Tongue (tissue), 2 donors: Measurements from ENCODE around the gene ZBTB40. TPM values are rescaled to one million over a fixed set of nuclear protein-coding genes. Genes with fewer than 3 reads are reported as not detected.

Experiments
- DNase-seq: peaks from one replicate; pipeline ENCODE4 v3.0.0-alpha.2; 2015
- total RNA-seq: library from RNA; depleted of rRNA; stranded (reverse); fragments of >200 nt; gene quantifications from one replicate; pipeline ENCODE4 v1.2.3, GENCODE V29; 2014

Gene ZBTB40
- total RNA-seq, 1 donor from 2014 or later: 12.9 TPM

DNA sequence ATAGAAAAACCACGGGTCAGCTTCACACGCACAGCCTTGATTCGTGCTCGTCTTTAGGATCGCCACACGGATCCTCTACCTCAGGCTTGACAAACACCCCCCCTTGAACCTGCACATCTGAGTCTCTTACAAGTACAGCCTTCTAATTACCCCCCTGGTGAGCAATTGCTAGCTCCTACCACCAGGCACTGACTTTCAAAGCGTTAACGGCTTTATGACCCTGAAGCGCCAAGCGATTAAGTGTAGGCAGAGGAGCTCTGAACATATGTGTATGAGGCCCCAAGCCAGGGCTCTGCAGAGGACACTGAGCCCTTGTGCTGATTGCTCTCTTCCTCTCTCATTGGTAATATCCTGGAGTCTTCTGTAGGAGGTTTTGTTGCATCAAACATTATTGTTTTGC lies 55.9 kb downstream of the ZBTB40 start:
- no peak for DNase-seq

- no peak for DNase-seq
Observed at GRCh38 chr1:22508329-22508728, 56.7 kb downstream of the ZBTB40 start.

GRCh38 chr1:22508991-22509390 lies 57.3 kb downstream of the ZBTB40 start:
- DNase-seq: no peak

- DNase-seq: no peak
Observed at GRCh38 chr1:22509815-22510214, 58.2 kb downstream of the ZBTB40 start.

DNA sequence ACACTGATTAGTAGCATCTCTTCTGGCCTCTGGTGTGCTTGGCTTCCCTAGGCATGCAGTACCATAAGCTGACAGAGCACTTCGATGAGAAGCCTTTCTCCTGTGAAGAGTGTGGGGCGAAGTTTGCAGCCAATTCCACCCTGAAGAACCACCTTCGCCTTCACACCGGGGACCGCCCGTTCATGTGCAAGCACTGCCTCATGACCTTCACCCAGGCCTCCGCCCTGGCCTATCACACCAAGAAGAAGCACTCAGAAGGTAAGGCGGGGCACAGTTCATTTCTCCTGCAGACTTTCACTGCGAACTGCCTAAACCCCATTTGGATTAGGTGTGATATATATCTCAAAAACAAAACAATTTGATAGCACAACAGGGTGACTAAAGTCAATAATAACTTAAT lies 61.2 kb downstream of the ZBTB40 start:
- no peak for DNase-seq

- no peak for DNase-seq
Observed at GRCh38 chr1:22516906-22517571, 65.4 kb downstream of the ZBTB40 start.

- DNase-seq: no peak
Observed at GRCh38 chr1:22517956-22518355, 66.3 kb downstream of the ZBTB40 start.

- DNase-seq: peak; percentile 54
Observed at GRCh38 chr1:22518379-22518778, 66.7 kb downstream of the ZBTB40 start.

GRCh38 chr1:22520871-22521270 lies 69.2 kb downstream of the ZBTB40 start:
- no peak for DNase-seq

DNA sequence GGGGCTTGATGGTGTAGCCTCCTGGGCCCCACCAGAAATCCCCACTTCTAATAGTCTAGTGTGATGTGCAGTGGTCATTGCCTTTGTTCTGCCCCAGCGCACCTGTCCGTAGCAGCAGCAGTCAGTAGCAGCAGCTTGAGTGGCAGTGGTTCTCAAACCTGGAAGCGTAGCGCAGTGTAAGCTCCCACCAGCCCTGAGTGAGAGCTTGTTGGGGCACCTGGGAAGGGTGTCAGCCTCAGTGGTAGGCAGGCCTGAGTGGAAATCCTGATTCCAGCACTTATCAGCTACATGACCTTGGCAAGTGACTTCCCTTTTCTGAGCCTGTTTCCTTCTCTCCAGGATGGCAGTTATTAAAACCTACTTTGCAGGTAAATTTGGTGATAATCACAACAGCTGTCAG lies 70.0 kb downstream of the ZBTB40 start:
- no peak for DNase-seq

DNA sequence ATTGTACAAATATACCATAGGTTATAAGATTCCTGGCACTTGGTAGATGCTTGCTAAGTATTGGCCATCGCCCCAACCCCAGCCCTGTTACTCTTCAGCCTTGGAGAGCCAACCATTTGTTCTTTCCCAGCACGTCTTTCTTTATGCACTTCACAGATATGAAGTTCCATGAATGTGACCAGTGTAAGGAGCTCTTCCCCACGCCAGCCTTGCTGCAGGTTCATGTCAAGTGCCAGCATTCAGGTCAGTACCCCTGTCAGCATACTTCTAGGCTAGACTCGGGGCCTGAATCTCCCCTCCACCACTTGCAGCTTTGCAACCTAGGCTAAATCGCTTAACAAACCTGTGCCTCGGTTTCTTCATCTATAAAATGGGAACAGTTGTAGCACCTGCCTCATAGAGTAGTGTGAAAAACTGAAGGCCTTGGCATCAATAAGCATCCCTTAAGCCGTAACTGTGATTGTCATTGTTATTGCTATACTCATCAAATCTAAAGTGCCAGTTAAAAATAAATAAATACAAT lies 70.6 kb downstream of the ZBTB40 start:
- DNase-seq: no peak

- DNase-seq: no peak
Observed at GRCh38 chr1:22524481-22524880, 72.8 kb downstream of the ZBTB40 start.

DNA sequence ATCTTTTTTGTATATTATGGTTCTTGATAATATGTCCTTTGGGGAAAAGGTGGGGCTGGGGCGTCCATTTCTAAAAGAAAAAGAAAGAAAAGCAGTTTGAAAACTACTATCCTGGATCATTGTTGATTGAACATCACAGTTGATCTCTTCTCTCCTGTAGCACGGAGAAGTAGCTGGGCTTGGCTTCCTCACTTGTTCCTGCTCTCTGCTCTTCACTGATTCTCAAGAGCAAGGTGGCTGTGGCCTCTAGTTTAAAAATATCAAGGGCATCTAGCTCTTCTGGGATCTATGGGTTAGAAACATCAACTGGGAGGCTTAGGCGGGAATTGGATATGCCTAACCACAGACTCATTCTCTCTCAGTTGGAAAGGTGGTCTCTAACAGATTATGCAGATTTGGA lies 73.6 kb downstream of the ZBTB40 start:
- no peak for DNase-seq

DNA sequence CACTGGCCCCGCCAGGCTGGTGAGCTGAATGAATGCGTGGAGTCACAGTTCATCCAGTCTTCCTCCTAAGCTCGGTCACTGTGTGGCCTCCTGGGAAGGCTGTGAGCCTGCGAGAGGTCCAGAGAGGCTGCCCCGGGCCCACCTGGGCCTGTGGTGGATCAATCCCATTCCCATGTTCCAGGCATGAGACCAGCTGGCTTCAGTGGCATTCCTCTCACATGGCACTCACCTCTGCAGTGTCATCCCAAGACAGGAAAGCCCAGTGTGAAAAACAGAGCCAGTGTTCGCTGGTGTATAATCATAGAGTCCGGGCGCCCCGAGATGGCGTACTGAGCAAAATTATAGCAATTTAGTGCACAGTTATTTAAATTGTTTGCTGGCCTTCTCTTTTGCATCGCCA lies 74.0 kb downstream of the ZBTB40 start:
- DNase-seq: no peak

DNA sequence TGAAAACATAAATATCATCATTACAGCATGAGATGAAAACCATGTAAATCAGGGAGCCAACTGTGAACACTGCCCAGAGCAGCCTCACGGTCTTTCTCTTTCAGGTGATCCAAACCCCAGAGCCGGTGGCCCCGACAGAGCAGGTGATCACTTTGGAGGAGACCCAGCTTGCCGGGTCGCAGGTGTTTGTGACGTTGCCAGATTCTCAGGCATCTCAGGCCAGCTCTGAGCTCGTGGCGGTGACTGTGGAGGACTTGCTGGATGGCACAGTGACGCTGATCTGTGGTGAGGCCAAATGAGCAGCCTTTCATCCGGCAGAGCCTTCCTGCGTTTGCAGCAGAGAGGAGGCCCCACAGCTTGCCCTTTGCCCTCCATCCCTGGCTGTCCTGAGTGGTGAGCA lies 74.4 kb downstream of the ZBTB40 start:
- DNase-seq: no peak

DNA sequence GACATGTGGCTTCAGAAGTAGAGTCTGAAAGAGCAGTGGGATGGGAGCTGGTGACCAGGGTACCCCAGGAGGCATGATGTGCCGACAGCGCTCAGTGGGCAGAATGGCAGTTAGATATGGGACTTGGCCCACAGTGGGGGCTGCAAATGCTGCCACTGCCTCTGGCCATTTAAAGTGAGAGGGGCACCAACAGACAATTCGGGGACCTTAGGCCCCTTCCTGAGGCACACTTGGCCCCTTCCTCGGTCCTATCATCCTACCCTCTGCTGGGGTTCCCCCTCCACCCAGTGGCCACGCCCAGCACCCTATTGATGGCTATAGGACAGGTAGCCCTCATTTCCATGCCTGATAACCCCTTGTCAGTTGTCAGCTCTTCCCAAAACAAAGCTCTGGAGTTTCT lies 75.0 kb downstream of the ZBTB40 start:
- no peak for DNase-seq

DNA sequence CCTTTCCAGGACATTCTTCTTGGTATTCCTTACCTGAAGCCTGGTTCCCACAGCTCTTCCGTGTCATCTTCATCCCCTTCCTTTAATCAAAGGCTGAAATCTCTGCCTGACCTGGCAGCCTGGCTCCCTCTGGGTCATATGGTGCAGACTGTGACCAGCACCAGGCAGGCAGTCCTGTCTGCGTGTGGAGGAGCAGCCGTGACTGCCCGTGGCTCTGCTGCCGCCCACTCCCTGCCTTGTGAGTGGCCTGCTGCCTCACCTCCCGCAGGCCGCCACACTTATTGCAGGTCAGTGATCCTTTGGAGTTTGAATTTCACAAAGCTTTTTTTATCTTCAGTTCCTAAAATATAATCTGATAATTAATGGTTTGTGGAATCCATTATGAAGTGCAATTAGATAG lies 75.5 kb downstream of the ZBTB40 start:
- DNase-seq: no peak

DNA sequence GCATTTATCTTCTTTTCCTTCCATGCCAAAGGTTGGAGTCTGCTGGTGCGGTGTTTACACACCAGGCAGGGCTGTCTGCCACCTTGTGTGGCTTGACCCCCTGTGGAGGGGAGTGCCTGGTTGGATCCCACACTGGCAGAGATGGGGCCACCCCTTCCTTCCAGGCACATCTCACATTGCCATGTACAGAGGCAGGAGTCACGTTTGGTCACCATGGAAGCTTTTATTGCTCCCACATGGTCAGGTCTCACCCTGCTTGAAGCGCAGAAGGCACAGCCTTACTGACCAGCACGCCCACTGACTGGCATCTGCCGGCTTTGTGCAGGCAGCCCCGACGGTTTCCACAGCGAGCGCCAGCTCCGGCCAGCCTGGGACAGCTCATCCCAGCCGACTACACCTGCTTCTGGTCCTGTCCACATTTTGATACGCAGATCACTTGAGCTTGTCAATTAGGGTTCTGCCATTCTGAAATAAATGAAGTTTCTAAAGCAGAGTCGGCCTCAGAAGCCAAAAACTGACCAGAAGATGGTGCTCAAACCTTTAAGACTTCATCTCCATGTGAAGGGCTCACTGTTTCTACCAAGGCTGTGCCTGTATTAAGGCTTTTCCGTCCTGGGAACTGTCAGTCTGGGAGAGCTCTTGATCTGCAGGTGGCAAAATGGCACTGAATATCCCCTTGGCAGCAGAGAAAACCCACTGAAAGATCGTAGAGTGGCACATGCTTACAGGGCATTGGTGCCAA lies 76.1 kb downstream of the ZBTB40 start:
- peak; percentile 70 for DNase-seq

GRCh38 chr1:22528451-22528850 lies 76.8 kb downstream of the ZBTB40 start:
- DNase-seq: no peak

GRCh38 chr1:22529901-22530621 lies 78.4 kb downstream of the ZBTB40 start:
- peak; percentile 94 for DNase-seq

DNA sequence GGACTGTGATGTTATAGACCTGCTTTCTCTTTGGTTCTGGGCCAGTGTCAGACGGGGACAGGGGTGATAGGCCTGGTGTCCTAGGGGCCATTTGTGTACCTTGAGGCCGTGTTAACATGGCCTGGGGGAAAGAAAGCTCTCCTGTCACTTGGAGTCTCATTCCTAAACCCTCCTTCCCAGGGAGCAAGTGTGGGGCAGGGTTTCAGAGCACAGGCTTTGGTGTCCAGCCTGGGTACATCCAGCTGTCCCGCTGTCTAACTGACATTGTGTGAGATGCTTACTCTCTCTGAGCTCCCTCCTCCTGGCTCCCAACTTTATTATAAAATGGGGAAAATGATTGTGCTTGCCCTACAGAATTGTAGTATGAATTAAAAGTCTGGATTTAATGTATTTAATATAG lies 79.1 kb downstream of the ZBTB40 start:
- peak; percentile 77 for DNase-seq

- DNase-seq: peak; percentile 79
Observed at GRCh38 chr1:22531251-22531650, 79.6 kb downstream of the ZBTB40 start.

GRCh38 chr1:22533244-22533895 lies 81.7 kb downstream of the ZBTB40 start:
- DNase-seq: peak; percentile 65
